Measurements from ENCODE around the gene VAX1. TPM values are rescaled to one million over a fixed set of nuclear protein-coding genes. Genes with fewer than 3 reads are reported as not detected.
"Not testable (repeated sequence)": the region's sequence is repeated elsewhere in the genome, so short reads cannot be mapped to it uniquely, and the experiment has no call there.

Gene VAX1
- polyA plus RNA-seq (2013, experiment 1 of 2), result 8.1 TPM
- 8.3 TPM for polyA plus RNA-seq (2013, experiment 2 of 2)

- H3K4me3 ChIP-seq (ENCODE audit: low read length in 2 of 2), result peak within 1 kb of the TSS; percentile 25 to 89
- peak within 1 kb of the TSS; percentile 91 for H3K23ac ChIP-seq (ENCODE audit: low read depth, low read length, poor library complexity)
- H3K14ac ChIP-seq (ENCODE audit: low read length), result peak within 1 kb of the TSS; percentile 94
- H2BK12ac ChIP-seq (ENCODE audit: low read length), result peak within 1 kb of the TSS; percentile 47
- DNase-seq (ENCODE audit: low spot score), result no peak
- H4K8ac ChIP-seq (ENCODE audit: low read depth, low read length), result peak within 1 kb of the TSS; percentile 97
- H3K4ac ChIP-seq (ENCODE audit: low read length), result peak within 1 kb of the TSS; percentile 98
- H2BK5ac ChIP-seq (ENCODE audit: low read length), result peak within 1 kb of the TSS; percentile 100
- H3K79me1 ChIP-seq (ENCODE audit: low read depth, low read length), result peaks cover 11% of the 10 kb centered on the region
- peak within 1 kb of the TSS; percentile 93 for H3K27ac ChIP-seq (replicated peaks; ENCODE audit: low read length)
- H2AFZ ChIP-seq (ENCODE audit: low read length), result peak within 1 kb of the TSS; percentile 93
- peak within 1 kb of the TSS; percentile 100 for H3K18ac ChIP-seq (ENCODE audit: low read length)
- H3K4me1 ChIP-seq (ENCODE audit: control insufficient read depth in 2 of 2, insufficient read depth in 1 of 2, low read depth in 1 of 2, low read length in 2 of 2), result peaks cover 0 to 26% of the 10 kb centered on the region in 2 donors
- peak within 1 kb of the TSS; percentile 99 for H2AK5ac ChIP-seq (ENCODE audit: low read depth, low read length)
- H3K36me3 ChIP-seq (replicated peaks in 1 of 2; ENCODE audit: control insufficient read depth in 2 of 2, insufficient read depth in 2 of 2, low read length in 2 of 2), result peaks cover 0 to 2% of the 10 kb centered on the region in 2 donors
- no CpG with 5 or more reads among the region's 65 CpGs for WGBS, 2 donors (ENCODE audit: extremely low coverage in 2 of 2, insufficient read length in 2 of 2, insufficient replicate concordance in 1 of 2)
- peak within 1 kb of the TSS; percentile 99 for H2BK15ac ChIP-seq (ENCODE audit: low read length)
- H2BK120ac ChIP-seq (ENCODE audit: low read depth, low read length), result peak within 1 kb of the TSS; percentile 99
- peak within 1 kb of the TSS; percentile 100 for H3K9ac ChIP-seq (ENCODE audit: low read depth, low read length, poor library complexity)
- H3K9me3 ChIP-seq (replicated peaks in 1 of 2; ENCODE audit: control insufficient read depth in 2 of 2, insufficient read depth in 1 of 2, low read depth in 1 of 2, low read length in 2 of 2), result peaks cover 2 to 16% of the 10 kb centered on the region in 2 donors
- peaks cover 15 to 96% (median 71%) of the 10 kb centered on the region in 3 experiments for H3K27me3 ChIP-seq (ENCODE audit: control insufficient read depth in 3 of 3, insufficient read depth in 3 of 3, low read depth in 1 of 3, low read length in 3 of 3)
- H3K4me2 ChIP-seq (ENCODE audit: insufficient read depth, low read length, poor library complexity, severe bottlenecking), result peak within 1 kb of the TSS; percentile 97
- H4K91ac ChIP-seq (ENCODE audit: low read depth, low read length, poor library complexity), result peak within 1 kb of the TSS; percentile 85
Observed at GRCh38 chr10:117137911-117138642, at the start of gene VAX1. VAX1 (minus strand) TSS chr10:117138270; CDS start chr10:117138056, 214 bp downstream.

- H3K9ac ChIP-seq (ENCODE audit: low read depth, low read length, poor library complexity), result no peak overlapping the region
- H3K18ac ChIP-seq (ENCODE audit: low read length), result no peak overlapping the region
- no peak overlapping the region for H3K23ac ChIP-seq (ENCODE audit: low read depth, low read length, poor library complexity)
- H3K14ac ChIP-seq (ENCODE audit: low read length), result no peak overlapping the region
- H3K27ac ChIP-seq (replicated peaks; ENCODE audit: low read length), result no peak overlapping the region
- peak overlapping the region; percentile 77 for H2AFZ ChIP-seq (ENCODE audit: low read length)
- no peak overlapping the region for H2BK120ac ChIP-seq (ENCODE audit: low read depth, low read length)
- H3K9me3 ChIP-seq (replicated peaks in 1 of 2; ENCODE audit: control insufficient read depth in 2 of 2, insufficient read depth in 1 of 2, low read depth in 1 of 2, low read length in 2 of 2), result no peaks in the 10 kb centered on the region
- H3K79me1 ChIP-seq (ENCODE audit: low read depth, low read length), result no peaks in the 10 kb centered on the region
- H2AK5ac ChIP-seq (ENCODE audit: low read depth, low read length), result no peak overlapping the region
- DNase-seq (ENCODE audit: low spot score), result no peak
- H4K91ac ChIP-seq (ENCODE audit: low read depth, low read length, poor library complexity), result no peak overlapping the region
- H2BK15ac ChIP-seq (ENCODE audit: low read length), result no peak overlapping the region
- H3K36me3 ChIP-seq (replicated peaks in 1 of 2; ENCODE audit: control insufficient read depth in 2 of 2, insufficient read depth in 2 of 2, low read length in 2 of 2), result no peaks in the 10 kb centered on the region
- H3K4me2 ChIP-seq (ENCODE audit: insufficient read depth, low read length, poor library complexity, severe bottlenecking), result peak overlapping the region; percentile 12
- no peak overlapping the region for H4K8ac ChIP-seq (ENCODE audit: low read depth, low read length)
- no peak overlapping the region for H2BK12ac ChIP-seq (ENCODE audit: low read length)
- no peaks in the 10 kb centered on the region for H3K27me3 ChIP-seq (ENCODE audit: control insufficient read depth in 3 of 3, insufficient read depth in 3 of 3, low read depth in 1 of 3, low read length in 3 of 3)
- no peak overlapping the region for H3K4me3 ChIP-seq (ENCODE audit: low read length in 2 of 2)
- H3K4ac ChIP-seq (ENCODE audit: low read length), result no peak overlapping the region
- peaks cover 0 to 2% of the 10 kb centered on the region in 2 donors for H3K4me1 ChIP-seq (ENCODE audit: control insufficient read depth in 2 of 2, insufficient read depth in 1 of 2, low read depth in 1 of 2, low read length in 2 of 2)
- no CpG with 5 or more reads among the region's 4 CpGs for WGBS, 2 donors (ENCODE audit: extremely low coverage in 2 of 2, insufficient read length in 2 of 2, insufficient replicate concordance in 1 of 2)
- no peak overlapping the region for H2BK5ac ChIP-seq (ENCODE audit: low read length)
Observed at GRCh38 chr10:117186832-117187615, 49.0 kb upstream of the VAX1 start.

- not testable (repeated sequence) for H3K23ac ChIP-seq (ENCODE audit: low read depth, low read length, poor library complexity); H4K91ac ChIP-seq (ENCODE audit: low read depth, low read length, poor library complexity); H3K4me3 ChIP-seq (ENCODE audit: low read length in 2 of 2); H2BK12ac ChIP-seq (ENCODE audit: low read length); H3K9me3 ChIP-seq (replicated peaks in 1 of 2; ENCODE audit: control insufficient read depth in 2 of 2, insufficient read depth in 1 of 2, low read depth in 1 of 2, low read length in 2 of 2); H3K4ac ChIP-seq (ENCODE audit: low read length); DNase-seq (ENCODE audit: low spot score); H2BK15ac ChIP-seq (ENCODE audit: low read length); H3K18ac ChIP-seq (ENCODE audit: low read length); H3K27me3 ChIP-seq (ENCODE audit: control insufficient read depth in 3 of 3, insufficient read depth in 3 of 3, low read depth in 1 of 3, low read length in 3 of 3); H3K27ac ChIP-seq (replicated peaks; ENCODE audit: low read length); H3K4me1 ChIP-seq (ENCODE audit: control insufficient read depth in 2 of 2, insufficient read depth in 1 of 2, low read depth in 1 of 2, low read length in 2 of 2); H4K8ac ChIP-seq (ENCODE audit: low read depth, low read length); H3K4me2 ChIP-seq (ENCODE audit: insufficient read depth, low read length, poor library complexity, severe bottlenecking); H2AFZ ChIP-seq (ENCODE audit: low read length); H2BK120ac ChIP-seq (ENCODE audit: low read depth, low read length); H2AK5ac ChIP-seq (ENCODE audit: low read depth, low read length); H3K9ac ChIP-seq (ENCODE audit: low read depth, low read length, poor library complexity); H2BK5ac ChIP-seq (ENCODE audit: low read length); H3K36me3 ChIP-seq (replicated peaks in 1 of 2; ENCODE audit: control insufficient read depth in 2 of 2, insufficient read depth in 2 of 2, low read length in 2 of 2); H3K79me1 ChIP-seq (ENCODE audit: low read depth, low read length); H3K14ac ChIP-seq (ENCODE audit: low read length)
- WGBS, 2 donors (ENCODE audit: extremely low coverage in 2 of 2, insufficient read length in 2 of 2, insufficient replicate concordance in 1 of 2), result no CpG with 5 or more reads among the region's 4 CpGs
Observed at GRCh38 chr10:117185817-117186216, 47.7 kb upstream of the VAX1 start.

GRCh38 chr10:117184821-117185220, 46.8 kb upstream of the VAX1 start:
- no peak overlapping the region for H3K23ac ChIP-seq (ENCODE audit: low read depth, low read length, poor library complexity)
- H3K36me3 ChIP-seq (replicated peaks in 1 of 2; ENCODE audit: control insufficient read depth in 2 of 2, insufficient read depth in 2 of 2, low read length in 2 of 2), result no peaks in the 10 kb centered on the region
- H3K27me3 ChIP-seq (ENCODE audit: control insufficient read depth in 3 of 3, insufficient read depth in 3 of 3, low read depth in 1 of 3, low read length in 3 of 3), result peaks cover 0 to 4% (median 0%) of the 10 kb centered on the region in 3 experiments
- H2BK12ac ChIP-seq (ENCODE audit: low read length), result no peak overlapping the region
- no peak overlapping the region for H2BK5ac ChIP-seq (ENCODE audit: low read length)
- H3K4me2 ChIP-seq (ENCODE audit: insufficient read depth, low read length, poor library complexity, severe bottlenecking), result no peak overlapping the region
- no peak overlapping the region for H4K91ac ChIP-seq (ENCODE audit: low read depth, low read length, poor library complexity)
- no peak overlapping the region for H2AFZ ChIP-seq (ENCODE audit: low read length)
- no peak overlapping the region for H3K4me3 ChIP-seq (ENCODE audit: low read length in 2 of 2)
- no peak overlapping the region for H3K27ac ChIP-seq (replicated peaks; ENCODE audit: low read length)
- no peak overlapping the region for H2BK120ac ChIP-seq (ENCODE audit: low read depth, low read length)
- H2AK5ac ChIP-seq (ENCODE audit: low read depth, low read length), result no peak overlapping the region
- H3K4ac ChIP-seq (ENCODE audit: low read length), result no peak overlapping the region
- H4K8ac ChIP-seq (ENCODE audit: low read depth, low read length), result no peak overlapping the region
- H3K9me3 ChIP-seq (replicated peaks in 1 of 2; ENCODE audit: control insufficient read depth in 2 of 2, insufficient read depth in 1 of 2, low read depth in 1 of 2, low read length in 2 of 2), result no peaks in the 10 kb centered on the region
- H3K4me1 ChIP-seq (ENCODE audit: control insufficient read depth in 2 of 2, insufficient read depth in 1 of 2, low read depth in 1 of 2, low read length in 2 of 2), result peaks cover 0 to 2% of the 10 kb centered on the region in 2 donors
- H2BK15ac ChIP-seq (ENCODE audit: low read length), result no peak overlapping the region
- no peaks in the 10 kb centered on the region for H3K79me1 ChIP-seq (ENCODE audit: low read depth, low read length)
- DNase-seq (ENCODE audit: low spot score), result no peak
- no peak overlapping the region for H3K18ac ChIP-seq (ENCODE audit: low read length)
- no CpG with 5 or more reads among the region's 3 CpGs for WGBS, 2 donors (ENCODE audit: extremely low coverage in 2 of 2, insufficient read length in 2 of 2, insufficient replicate concordance in 1 of 2)
- H3K14ac ChIP-seq (ENCODE audit: low read length), result no peak overlapping the region
- H3K9ac ChIP-seq (ENCODE audit: low read depth, low read length, poor library complexity), result no peak overlapping the region

Data from neuronal stem cell (in vitro differentiated cells).